Measurements from ENCODE around the gene PAGE3.

The PAGE3 gene

DNA sequence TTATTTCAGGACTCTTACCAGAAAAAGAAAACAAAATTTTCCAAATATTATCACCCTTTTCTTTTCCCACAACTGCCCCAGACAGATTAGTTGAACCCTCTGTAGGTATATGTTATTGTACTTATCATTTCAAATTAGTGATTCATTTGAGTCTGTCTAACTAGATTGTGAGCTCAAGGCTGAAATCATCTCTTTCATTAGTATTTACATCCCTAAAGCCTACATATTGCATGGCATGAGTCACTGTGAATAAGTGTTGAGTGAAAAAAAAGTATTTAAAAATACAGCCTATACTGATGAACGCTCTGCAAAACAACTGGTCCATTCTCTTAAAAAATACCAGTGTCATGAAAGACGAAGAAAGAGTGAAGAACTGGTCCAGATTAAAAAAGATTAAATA is 3.9 kb downstream of the PAGE3 start:
- Histone ChIP-seq H3K18ac (ENCODE audit: low read length) (no peak overlapping the region), H3K9me3 (replicated peaks in 1 of 2; ENCODE audit: control insufficient read depth in 2 of 2, insufficient read depth in 1 of 2, low read depth in 1 of 2, low read length in 2 of 2) (no peaks in the 10 kb centered on the region), H2BK15ac (ENCODE audit: low read length) (no peak overlapping the region), H4K91ac (ENCODE audit: low read depth, low read length, poor library complexity) (no peak overlapping the region), H3K4ac (ENCODE audit: low read length) (no peak overlapping the region), H2BK5ac (ENCODE audit: low read length) (no peak overlapping the region), H3K9ac (ENCODE audit: low read depth, low read length, poor library complexity) (no peak overlapping the region), H3K36me3 (replicated peaks in 1 of 2; ENCODE audit: control insufficient read depth in 2 of 2, insufficient read depth in 2 of 2, low read length in 2 of 2) (no peaks in the 10 kb centered on the region), H3K14ac (ENCODE audit: low read length) (no peak overlapping the region), H2AK5ac (ENCODE audit: low read depth, low read length) (no peak overlapping the region), H3K27me3 (ENCODE audit: control insufficient read depth in 3 of 3, insufficient read depth in 3 of 3, low read depth in 1 of 3, low read length in 3 of 3) (no peaks in the 10 kb centered on the region), H3K79me1 (ENCODE audit: low read depth, low read length) (no peaks in the 10 kb centered on the region), H2AFZ (ENCODE audit: low read length) (no peak overlapping the region), H4K8ac (ENCODE audit: low read depth, low read length) (no peak overlapping the region), H3K27ac (replicated peaks; ENCODE audit: low read length) (no peak overlapping the region), H2BK12ac (ENCODE audit: low read length) (no peak overlapping the region), H3K4me2 (ENCODE audit: insufficient read depth, low read length, poor library complexity, severe bottlenecking) (no peak overlapping the region), H3K23ac (ENCODE audit: low read depth, low read length, poor library complexity) (no peak overlapping the region), H3K4me1 (ENCODE audit: control insufficient read depth in 2 of 2, insufficient read depth in 1 of 2, low read depth in 1 of 2, low read length in 2 of 2) (no peaks in the 10 kb centered on the region), H2BK120ac (ENCODE audit: low read depth, low read length) (no peak overlapping the region), H3K4me3 (ENCODE audit: low read length in 2 of 2) (no peak overlapping the region)
- no CpG with 5 or more reads among the region's 2 CpGs for WGBS, 2 donors (ENCODE audit: extremely low coverage in 2 of 2, insufficient read length in 2 of 2, insufficient replicate concordance in 1 of 2)
- no peak for DNase-seq (ENCODE audit: low spot score)

DNA sequence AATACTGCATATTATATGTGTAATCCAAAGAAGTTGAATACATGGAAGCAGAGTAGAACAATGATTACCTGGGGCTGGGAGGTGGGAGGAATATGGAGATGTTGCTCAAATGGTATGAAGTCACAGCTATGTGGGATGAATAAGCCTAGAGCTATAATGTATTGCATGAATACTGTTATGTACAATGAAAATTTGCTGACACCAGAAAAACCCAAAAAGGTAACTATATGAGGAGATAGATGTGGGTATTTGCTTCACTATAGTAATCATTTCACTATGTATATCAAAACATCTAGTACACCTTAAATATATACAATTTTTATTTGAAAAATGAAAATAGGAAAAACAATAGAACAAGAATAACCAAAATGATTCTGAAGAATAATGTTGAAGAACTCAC is 11.2 kb downstream of the PAGE3 start:
- H3K23ac ChIP-seq (ENCODE audit: low read depth, low read length, poor library complexity), result no peak overlapping the region
- H3K4me2 ChIP-seq (ENCODE audit: insufficient read depth, low read length, poor library complexity, severe bottlenecking), result no peak overlapping the region
- H2BK120ac ChIP-seq (ENCODE audit: low read depth, low read length), result no peak overlapping the region

DNA sequence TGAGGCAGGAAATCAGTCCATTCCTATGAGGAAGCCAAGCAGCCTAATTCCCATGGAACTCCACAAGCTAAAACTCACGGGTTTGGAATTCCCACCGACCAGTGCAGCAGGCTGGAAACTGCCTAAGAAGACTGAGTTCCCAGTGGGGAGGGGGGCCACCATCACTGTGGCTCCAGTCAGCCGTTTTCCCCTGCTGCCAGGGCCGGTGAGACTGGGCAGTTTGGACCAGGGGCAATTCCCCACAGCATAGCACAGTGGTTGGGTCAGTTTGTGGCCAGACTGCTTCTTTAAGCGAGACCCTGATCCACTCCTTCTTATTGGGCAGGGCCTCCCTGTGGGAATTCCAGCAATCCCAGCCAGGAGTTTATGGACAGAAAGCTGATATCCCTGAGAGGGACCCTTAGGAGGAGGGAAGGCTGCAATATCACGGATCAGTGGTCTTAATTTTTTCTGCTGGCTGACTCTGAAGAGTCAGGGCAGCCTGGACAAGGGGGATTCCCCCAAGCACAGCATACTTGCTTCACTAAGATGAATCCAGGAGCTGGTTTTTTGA is 23.9 kb downstream of the PAGE3 start:
- H2BK5ac ChIP-seq (ENCODE audit: low read length), result no peak overlapping the region
- no peak for DNase-seq (ENCODE audit: low spot score)
- no peak overlapping the region for H2AK5ac ChIP-seq (ENCODE audit: low read depth, low read length)
- H3K4ac ChIP-seq (ENCODE audit: low read length), result no peak overlapping the region
- no peak overlapping the region for H3K9ac ChIP-seq (ENCODE audit: low read depth, low read length, poor library complexity)
- no peak overlapping the region for H3K27ac ChIP-seq (replicated peaks; ENCODE audit: low read length)
- H3K36me3 ChIP-seq (replicated peaks in 1 of 2; ENCODE audit: control insufficient read depth in 2 of 2, insufficient read depth in 2 of 2, low read length in 2 of 2), result no peaks in the 10 kb centered on the region
- no peak overlapping the region for H4K8ac ChIP-seq (ENCODE audit: low read depth, low read length)
- no peaks in the 10 kb centered on the region for H3K27me3 ChIP-seq (ENCODE audit: control insufficient read depth in 3 of 3, insufficient read depth in 3 of 3, low read depth in 1 of 3, low read length in 3 of 3)
- H4K91ac ChIP-seq (ENCODE audit: low read depth, low read length, poor library complexity), result no peak overlapping the region
- H3K9me3 ChIP-seq (replicated peaks in 1 of 2; ENCODE audit: control insufficient read depth in 2 of 2, insufficient read depth in 1 of 2, low read depth in 1 of 2, low read length in 2 of 2), result no peaks in the 10 kb centered on the region
- WGBS, 2 donors (ENCODE audit: extremely low coverage in 2 of 2, insufficient read length in 2 of 2, insufficient replicate concordance in 1 of 2), result no CpG with 5 or more reads among the region's 6 CpGs
- no peaks in the 10 kb centered on the region for H3K4me1 ChIP-seq (ENCODE audit: control insufficient read depth in 2 of 2, insufficient read depth in 1 of 2, low read depth in 1 of 2, low read length in 2 of 2)
- H3K4me3 ChIP-seq (ENCODE audit: low read length in 2 of 2), result no peak overlapping the region
- no peak overlapping the region for H2BK12ac ChIP-seq (ENCODE audit: low read length)
- no peak overlapping the region for H2AFZ ChIP-seq (ENCODE audit: low read length)
- H2BK15ac ChIP-seq (ENCODE audit: low read length), result no peak overlapping the region
- no peak overlapping the region for H3K23ac ChIP-seq (ENCODE audit: low read depth, low read length, poor library complexity)
- H2BK120ac ChIP-seq (ENCODE audit: low read depth, low read length), result no peak overlapping the region
- H3K4me2 ChIP-seq (ENCODE audit: insufficient read depth, low read length, poor library complexity, severe bottlenecking), result no peak overlapping the region
- no peaks in the 10 kb centered on the region for H3K79me1 ChIP-seq (ENCODE audit: low read depth, low read length)
- no peak overlapping the region for H3K14ac ChIP-seq (ENCODE audit: low read length)
- H3K18ac ChIP-seq (ENCODE audit: low read length), result no peak overlapping the region

More for the DNA sequence above, 11.2 kb downstream of the PAGE3 start:
- Histone ChIP-seq H3K4me1 (ENCODE audit: control insufficient read depth in 2 of 2, insufficient read depth in 1 of 2, low read depth in 1 of 2, low read length in 2 of 2) (no peaks in the 10 kb centered on the region), H3K9ac (ENCODE audit: low read depth, low read length, poor library complexity) (no peak overlapping the region), H4K91ac (ENCODE audit: low read depth, low read length, poor library complexity) (no peak overlapping the region), H2BK5ac (ENCODE audit: low read length) (no peak overlapping the region), H3K4me3 (ENCODE audit: low read length in 2 of 2) (no peak overlapping the region), H3K27ac (replicated peaks; ENCODE audit: low read length) (no peak overlapping the region), H2AFZ (ENCODE audit: low read length) (no peak overlapping the region), H3K18ac (ENCODE audit: low read length) (no peak overlapping the region), H3K14ac (ENCODE audit: low read length) (no peak overlapping the region), H3K36me3 (replicated peaks in 1 of 2; ENCODE audit: control insufficient read depth in 2 of 2, insufficient read depth in 2 of 2, low read length in 2 of 2) (no peaks in the 10 kb centered on the region), H2BK15ac (ENCODE audit: low read length) (no peak overlapping the region), H4K8ac (ENCODE audit: low read depth, low read length) (no peak overlapping the region), H3K9me3 (replicated peaks in 1 of 2; ENCODE audit: control insufficient read depth in 2 of 2, insufficient read depth in 1 of 2, low read depth in 1 of 2, low read length in 2 of 2) (no peaks in the 10 kb centered on the region), H2BK12ac (ENCODE audit: low read length) (no peak overlapping the region), H3K27me3 (ENCODE audit: control insufficient read depth in 3 of 3, insufficient read depth in 3 of 3, low read depth in 1 of 3, low read length in 3 of 3) (no peaks in the 10 kb centered on the region), H3K79me1 (ENCODE audit: low read depth, low read length) (no peaks in the 10 kb centered on the region), H3K4ac (ENCODE audit: low read length) (no peak overlapping the region), H2AK5ac (ENCODE audit: low read depth, low read length) (no peak overlapping the region)
- DNase-seq (ENCODE audit: low spot score), result no peak

GRCh38 chrX:55220119-55220794 is 44.5 kb downstream of the PAGE3 start, which contains the start of gene PAGE5:
TSS of gene PAGE5 (plus strand) at chrX:55220346. CDS start at chrX:55221383, 1,037 bp downstream.
- no peak within 1 kb of the TSS for H2AFZ ChIP-seq (ENCODE audit: low read length)
- H2BK15ac ChIP-seq (ENCODE audit: low read length), result no peak within 1 kb of the TSS
- no peak within 1 kb of the TSS for H4K8ac ChIP-seq (ENCODE audit: low read depth, low read length)
- no peak within 1 kb of the TSS for H3K18ac ChIP-seq (ENCODE audit: low read length)
- no peaks in the 10 kb centered on the region for H3K4me1 ChIP-seq (ENCODE audit: control insufficient read depth in 2 of 2, insufficient read depth in 1 of 2, low read depth in 1 of 2, low read length in 2 of 2)
- no peak within 1 kb of the TSS for H4K91ac ChIP-seq (ENCODE audit: low read depth, low read length, poor library complexity)
- DNase-seq (ENCODE audit: low spot score), result no peak
- no peak within 1 kb of the TSS for H3K4ac ChIP-seq (ENCODE audit: low read length)
- no peaks in the 10 kb centered on the region for H3K9me3 ChIP-seq (replicated peaks in 1 of 2; ENCODE audit: control insufficient read depth in 2 of 2, insufficient read depth in 1 of 2, low read depth in 1 of 2, low read length in 2 of 2)
- H2BK12ac ChIP-seq (ENCODE audit: low read length), result no peak within 1 kb of the TSS
- no peak within 1 kb of the TSS for H3K23ac ChIP-seq (ENCODE audit: low read depth, low read length, poor library complexity)
- H3K4me2 ChIP-seq (ENCODE audit: insufficient read depth, low read length, poor library complexity, severe bottlenecking), result no peak within 1 kb of the TSS
- no peak within 1 kb of the TSS for H3K4me3 ChIP-seq (ENCODE audit: low read length in 2 of 2)
- H3K27me3 ChIP-seq (ENCODE audit: control insufficient read depth in 3 of 3, insufficient read depth in 3 of 3, low read depth in 1 of 3, low read length in 3 of 3), result peaks cover 0 to 3% (median 0%) of the 10 kb centered on the region in 3 experiments
- H2BK5ac ChIP-seq (ENCODE audit: low read length), result no peak within 1 kb of the TSS
- H3K79me1 ChIP-seq (ENCODE audit: low read depth, low read length), result no peaks in the 10 kb centered on the region
- H3K27ac ChIP-seq (replicated peaks; ENCODE audit: low read length), result no peak within 1 kb of the TSS
- no peak within 1 kb of the TSS for H2AK5ac ChIP-seq (ENCODE audit: low read depth, low read length)
- no peak within 1 kb of the TSS for H3K9ac ChIP-seq (ENCODE audit: low read depth, low read length, poor library complexity)
- no peaks in the 10 kb centered on the region for H3K36me3 ChIP-seq (replicated peaks in 1 of 2; ENCODE audit: control insufficient read depth in 2 of 2, insufficient read depth in 2 of 2, low read length in 2 of 2)
- H2BK120ac ChIP-seq (ENCODE audit: low read depth, low read length), result no peak within 1 kb of the TSS
- no peak within 1 kb of the TSS for H3K14ac ChIP-seq (ENCODE audit: low read length)
- WGBS, 2 donors (ENCODE audit: extremely low coverage in 2 of 2, insufficient read length in 2 of 2, insufficient replicate concordance in 1 of 2), result no CpG with 5 or more reads among the region's 30 CpGs
